ENCODE measurements around the gene FMN2. TPM values are rescaled to one million over a fixed set of nuclear protein-coding genes. Genes with fewer than 3 reads are reported as not detected.

The FMN2 gene
- total and polyA plus RNA-seq, 9 donors, result 0.24 to 0.81 (median 0.39) TPM

GRCh38 chr1:240188139-240188538 is 96.5 kb downstream of the FMN2 start:
- Histone ChIP-seq H3K27ac (ENCODE audit: low read length) (no peak overlapping the region), H3K4me1 (ENCODE audit: control insufficient read depth, insufficient read depth, low read length) (no peaks in the 10 kb centered on the region), H3K36me3 (ENCODE audit: control insufficient read depth, insufficient read depth, low read length) (no peaks in the 10 kb centered on the region), H3K9me3 (replicated peaks; ENCODE audit: control insufficient read depth, low read depth, low read length) (no peaks in the 10 kb centered on the region), H3K4me3 (ENCODE audit: low read length) (no peak overlapping the region), H3K27me3 (ENCODE audit: control insufficient read depth, insufficient read depth, low read length) (no peaks in the 10 kb centered on the region)
- DNase-seq, result no peak
- 63% methylated on average over 1 of the region's 4 CpGs for WGBS (ENCODE audit: insufficient coverage)

- Histone ChIP-seq H3K9me3 (replicated peaks; ENCODE audit: control insufficient read depth, low read depth, low read length) (no peaks in the 10 kb centered on the region), H3K4me3 (ENCODE audit: low read length) (no peak overlapping the region), H3K4me1 (ENCODE audit: control insufficient read depth, insufficient read depth, low read length) (no peaks in the 10 kb centered on the region), H3K36me3 (ENCODE audit: control insufficient read depth, insufficient read depth, low read length) (no peaks in the 10 kb centered on the region), H3K27ac (ENCODE audit: low read length) (no peak overlapping the region), H3K27me3 (ENCODE audit: control insufficient read depth, insufficient read depth, low read length) (no peaks in the 10 kb centered on the region)
- WGBS (ENCODE audit: insufficient coverage), result 20% methylated on average over 2 of the region's 6 CpGs
- DNase-seq, result peak; percentile 33
These were observed 97.8 kb downstream of the FMN2 start for GRCh38 chr1:240189386-240189989.

GRCh38 chr1:240190881-240191401 is 99.3 kb downstream of the FMN2 start:
- Histone ChIP-seq H3K36me3 (ENCODE audit: control insufficient read depth, insufficient read depth, low read length) (no peaks in the 10 kb centered on the region), H3K27ac (ENCODE audit: low read length) (no peak overlapping the region), H3K9me3 (replicated peaks; ENCODE audit: control insufficient read depth, low read depth, low read length) (no peaks in the 10 kb centered on the region), H3K4me3 (ENCODE audit: low read length) (no peak overlapping the region), H3K4me1 (ENCODE audit: control insufficient read depth, insufficient read depth, low read length) (no peaks in the 10 kb centered on the region), H3K27me3 (ENCODE audit: control insufficient read depth, insufficient read depth, low read length) (no peaks in the 10 kb centered on the region)
- DNase-seq, result peak; percentile 93
- WGBS (ENCODE audit: insufficient coverage), result no CpG with 5 or more reads among the region's 6 CpGs

GRCh38 chr1:240192851-240193250 is 101.2 kb downstream of the FMN2 start:
- Histone ChIP-seq H3K4me1 (ENCODE audit: control insufficient read depth, insufficient read depth, low read length) (no peaks in the 10 kb centered on the region), H3K27me3 (ENCODE audit: control insufficient read depth, insufficient read depth, low read length) (no peaks in the 10 kb centered on the region), H3K36me3 (ENCODE audit: control insufficient read depth, insufficient read depth, low read length) (no peaks in the 10 kb centered on the region), H3K27ac (ENCODE audit: low read length) (no peak overlapping the region), H3K4me3 (ENCODE audit: low read length) (no peak overlapping the region), H3K9me3 (replicated peaks; ENCODE audit: control insufficient read depth, low read depth, low read length) (no peaks in the 10 kb centered on the region)
- WGBS (ENCODE audit: insufficient coverage), result 100% methylated on average over 1 of the region's 2 CpGs
- DNase-seq, result no peak

GRCh38 chr1:240193679-240194078 is 102.0 kb downstream of the FMN2 start:
- H3K9me3 ChIP-seq (replicated peaks; ENCODE audit: control insufficient read depth, low read depth, low read length), result no peaks in the 10 kb centered on the region
- DNase-seq, result no peak
- H3K36me3 ChIP-seq (ENCODE audit: control insufficient read depth, insufficient read depth, low read length), result no peaks in the 10 kb centered on the region
- H3K4me3 ChIP-seq (ENCODE audit: low read length), result no peak overlapping the region
- WGBS (ENCODE audit: insufficient coverage), result 65% methylated on average over 2 of the region's 3 CpGs
- no peak overlapping the region for H3K27ac ChIP-seq (ENCODE audit: low read length)
- no peaks in the 10 kb centered on the region for H3K4me1 ChIP-seq (ENCODE audit: control insufficient read depth, insufficient read depth, low read length)
- no peaks in the 10 kb centered on the region for H3K27me3 ChIP-seq (ENCODE audit: control insufficient read depth, insufficient read depth, low read length)

GRCh38 chr1:240194120-240194519 is 102.4 kb downstream of the FMN2 start:
- Histone ChIP-seq H3K36me3 (ENCODE audit: control insufficient read depth, insufficient read depth, low read length) (no peaks in the 10 kb centered on the region), H3K27ac (ENCODE audit: low read length) (no peak overlapping the region), H3K27me3 (ENCODE audit: control insufficient read depth, insufficient read depth, low read length) (no peaks in the 10 kb centered on the region), H3K9me3 (replicated peaks; ENCODE audit: control insufficient read depth, low read depth, low read length) (no peaks in the 10 kb centered on the region), H3K4me1 (ENCODE audit: control insufficient read depth, insufficient read depth, low read length) (no peaks in the 10 kb centered on the region), H3K4me3 (ENCODE audit: low read length) (no peak overlapping the region)
- DNase-seq, result peak; percentile 52
- WGBS (ENCODE audit: insufficient coverage), result 74% methylated on average over 2 of the region's 2 CpGs

- Histone ChIP-seq H3K27ac (ENCODE audit: low read length) (no peak overlapping the region), H3K36me3 (ENCODE audit: control insufficient read depth, insufficient read depth, low read length) (no peaks in the 10 kb centered on the region), H3K4me3 (ENCODE audit: low read length) (no peak overlapping the region), H3K27me3 (ENCODE audit: control insufficient read depth, insufficient read depth, low read length) (no peaks in the 10 kb centered on the region), H3K4me1 (ENCODE audit: control insufficient read depth, insufficient read depth, low read length) (no peaks in the 10 kb centered on the region), H3K9me3 (replicated peaks; ENCODE audit: control insufficient read depth, low read depth, low read length) (peaks cover 4% of the 10 kb centered on the region)
- DNase-seq, result no peak
- WGBS (ENCODE audit: insufficient coverage), result no CpG with 5 or more reads among the region's 4 CpGs
These were observed 106.7 kb downstream of the FMN2 start for GRCh38 chr1:240198376-240198775.

GRCh38 chr1:240199758-240200645 is 108.3 kb downstream of the FMN2 start:
- Histone ChIP-seq H3K27me3 (ENCODE audit: control insufficient read depth, insufficient read depth, low read length) (no peaks in the 10 kb centered on the region), H3K4me3 (ENCODE audit: low read length) (no peak overlapping the region), H3K27ac (ENCODE audit: low read length) (no peak overlapping the region), H3K36me3 (ENCODE audit: control insufficient read depth, insufficient read depth, low read length) (no peaks in the 10 kb centered on the region), H3K9me3 (replicated peaks; ENCODE audit: control insufficient read depth, low read depth, low read length) (peaks cover 4% of the 10 kb centered on the region), H3K4me1 (ENCODE audit: control insufficient read depth, insufficient read depth, low read length) (no peaks in the 10 kb centered on the region)
- WGBS (ENCODE audit: insufficient coverage), result 100% methylated on average over 1 of the region's 9 CpGs
- DNase-seq, result peak; percentile 20

GRCh38 chr1:240201931-240202330 is 110.2 kb downstream of the FMN2 start:
- no peaks in the 10 kb centered on the region for H3K27me3 ChIP-seq (ENCODE audit: control insufficient read depth, insufficient read depth, low read length)
- H3K27ac ChIP-seq (ENCODE audit: low read length), result no peak overlapping the region
- H3K36me3 ChIP-seq (ENCODE audit: control insufficient read depth, insufficient read depth, low read length), result no peaks in the 10 kb centered on the region
- no peak overlapping the region for H3K4me3 ChIP-seq (ENCODE audit: low read length)
- H3K4me1 ChIP-seq (ENCODE audit: control insufficient read depth, insufficient read depth, low read length), result no peaks in the 10 kb centered on the region
- 92% methylated on average over 2 of the region's 4 CpGs for WGBS (ENCODE audit: insufficient coverage)
- peaks cover 4% of the 10 kb centered on the region for H3K9me3 ChIP-seq (replicated peaks; ENCODE audit: control insufficient read depth, low read depth, low read length)
- DNase-seq, result no peak

GRCh38 chr1:240207073-240207709 is 115.5 kb downstream of the FMN2 start:
- no peaks in the 10 kb centered on the region for H3K9me3 ChIP-seq (replicated peaks; ENCODE audit: control insufficient read depth, low read depth, low read length)
- DNase-seq, result no peak
- no peak overlapping the region for H3K27ac ChIP-seq (ENCODE audit: low read length)
- 90% methylated on average over 16 of the region's 18 CpGs for WGBS (ENCODE audit: insufficient coverage)
- H3K36me3 ChIP-seq (ENCODE audit: control insufficient read depth, insufficient read depth, low read length), result no peaks in the 10 kb centered on the region
- H3K4me3 ChIP-seq (ENCODE audit: low read length), result no peak overlapping the region
- H3K4me1 ChIP-seq (ENCODE audit: control insufficient read depth, insufficient read depth, low read length), result no peaks in the 10 kb centered on the region
- H3K27me3 ChIP-seq (ENCODE audit: control insufficient read depth, insufficient read depth, low read length), result no peaks in the 10 kb centered on the region

Data from muscle of leg (tissue), 11 donors.